Transverse colon (tissue), 3 donors: Measurements from ENCODE around the gene NLGN1.

ENCODE experiments used
- EP300 ChIP-seq: sonication (generic); formaldehyde crosslinking; IDR thresholded peaks from one replicate; pipeline ENCODE4 v1.6.1; 2017; ENCODE audit warnings: antibody characterized with exemption, low read depth
- POLR2A ChIP-seq: fragments of 450-650 bp; IDR thresholded peaks from one replicate; pipeline ENCODE4 v1.6.1; 2016; ENCODE audit warnings: antibody characterized with exemption, mild to moderate bottlenecking, moderate library complexity
- TF ChIP-seq, protein P1 (sequence below), 5 experiments: fragments of 200-600 bp in 3 of 5; fragments of 450-650 bp in 2 of 5; sonication (generic) in 3 of 5; IDR thresholded peaks; 1 replicate in 2 of 5; 2 replicates in 3 of 5; pipeline ENCODE4 v1.5.1; 2016 to 2017; ENCODE audit warnings: antibody characterized with exemption in 5 of 5, inconsistent platforms in 3 of 5, mild to moderate bottlenecking in 2 of 5, moderate library complexity in 1 of 5

GRCh38 chr3:174192471-174192870, 794.9 kb downstream of the NLGN1 start:
- TF ChIP-seq, protein P1, sequence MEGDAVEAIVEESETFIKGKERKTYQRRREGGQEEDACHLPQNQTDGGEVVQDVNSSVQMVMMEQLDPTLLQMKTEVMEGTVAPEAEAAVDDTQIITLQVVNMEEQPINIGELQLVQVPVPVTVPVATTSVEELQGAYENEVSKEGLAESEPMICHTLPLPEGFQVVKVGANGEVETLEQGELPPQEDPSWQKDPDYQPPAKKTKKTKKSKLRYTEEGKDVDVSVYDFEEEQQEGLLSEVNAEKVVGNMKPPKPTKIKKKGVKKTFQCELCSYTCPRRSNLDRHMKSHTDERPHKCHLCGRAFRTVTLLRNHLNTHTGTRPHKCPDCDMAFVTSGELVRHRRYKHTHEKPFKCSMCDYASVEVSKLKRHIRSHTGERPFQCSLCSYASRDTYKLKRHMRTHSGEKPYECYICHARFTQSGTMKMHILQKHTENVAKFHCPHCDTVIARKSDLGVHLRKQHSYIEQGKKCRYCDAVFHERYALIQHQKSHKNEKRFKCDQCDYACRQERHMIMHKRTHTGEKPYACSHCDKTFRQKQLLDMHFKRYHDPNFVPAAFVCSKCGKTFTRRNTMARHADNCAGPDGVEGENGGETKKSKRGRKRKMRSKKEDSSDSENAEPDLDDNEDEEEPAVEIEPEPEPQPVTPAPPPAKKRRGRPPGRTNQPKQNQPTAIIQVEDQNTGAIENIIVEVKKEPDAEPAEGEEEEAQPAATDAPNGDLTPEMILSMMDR (IDR thresholded peaks at IDR 0.05): no peak
- TF ChIP-seq EP300 (no peak), POLR2A (no peak)
